ENCODE data around the gene TMEM120A. TPM values are rescaled to one million over a fixed set of nuclear protein-coding genes. Genes with fewer than 3 reads are reported as not detected.
"Not testable (repeated sequence)": the region's sequence is repeated elsewhere in the genome, so short reads cannot be mapped to it uniquely, and the experiment has no call there.

The TMEM120A gene
- total and polyA plus RNA-seq, 2 experiments from 2014 or later: 12.7 to 22.3 TPM

GRCh38 chr7:76008156-76008687 is 13.8 kb upstream of the TMEM120A start (continued):
- no peak for TF ChIP-seq ZNF462 (CRISPR knock-in tag; IDR thresholded peaks at IDR 0.05)

- H2AFZ ChIP-seq; H3K79me2 ChIP-seq (replicated peaks; ENCODE audit: insufficient read depth); H3K4me1 ChIP-seq (ENCODE audit: insufficient read depth); H3K4me1 Mint-ChIP-seq; H3K27ac Mint-ChIP-seq; H3K27me3 Mint-ChIP-seq (ENCODE audit: insufficient read depth, low read depth, poor library complexity); ATAC-seq; H4K20me1 ChIP-seq (replicated peaks; ENCODE audit: insufficient read depth); H3K9me2 ChIP-seq (ENCODE audit: insufficient read depth); DNase-seq (ENCODE audit: low spot score); H3K36me3 ChIP-seq (ENCODE audit: insufficient read depth); H3K36me3 Mint-ChIP-seq (ENCODE audit: low read depth); H3K4me2 ChIP-seq; H3K4me3 Mint-ChIP-seq; H3K27ac ChIP-seq (ENCODE audit: low read depth); H3F3A ChIP-seq (replicated peaks; ENCODE audit: low read depth); H3K27me3 ChIP-seq (ENCODE audit: insufficient read depth); H3K4me3 ChIP-seq; H3K9me3 Mint-ChIP-seq: not testable (repeated sequence)
These were observed 10.6 kb upstream of the TMEM120A start for GRCh38 chr7:76005004-76005403.

GRCh38 chr7:76003351-76003750 is 9.0 kb upstream of the TMEM120A start:
- Mint-ChIP-seq H3K27ac (no peak overlapping the region), H3K4me3 (no peak overlapping the region), H3K9me3 (no peaks in the 10 kb centered on the region; the same call in 1 of the 3 replicates), H3K4me1 (no peaks in the 10 kb centered on the region), H3K27me3 (ENCODE audit: insufficient read depth, low read depth, poor library complexity) (no peaks in the 10 kb centered on the region), H3K36me3 (ENCODE audit: low read depth) (peaks cover 8% of the 10 kb centered on the region)
- Histone ChIP-seq H3K4me3 (no peak overlapping the region), H3K79me2 (replicated peaks; ENCODE audit: insufficient read depth) (no peaks in the 10 kb centered on the region), H3K4me1 (ENCODE audit: insufficient read depth) (no peaks in the 10 kb centered on the region), H3K27ac (ENCODE audit: low read depth) (no peak overlapping the region), H3K36me3 (ENCODE audit: insufficient read depth) (no peaks in the 10 kb centered on the region; the same call in 1 of the 2 replicates), H4K20me1 (replicated peaks; ENCODE audit: insufficient read depth) (no peaks in the 10 kb centered on the region; the same call in 1 of the 2 replicates), H3K9me2 (ENCODE audit: insufficient read depth) (no peaks in the 10 kb centered on the region), H3K27me3 (ENCODE audit: insufficient read depth) (no peaks in the 10 kb centered on the region), H3F3A (replicated peaks; ENCODE audit: low read depth) (no peaks in the 10 kb centered on the region), H2AFZ (no peak overlapping the region), H3K4me2 (no peak overlapping the region)
- TF ChIP-seq EZH2phosphoT487 (IDR thresholded peaks at IDR 0.05; ENCODE audit: unreplicated experiment): no peak
- TF ChIP-seq ZNF114 (CRISPR knock-in tag; IDR thresholded peaks at IDR 0.05): no peak
- no peak for TF ChIP-seq REST (IDR thresholded peaks at IDR 0.05; ENCODE audit: unreplicated experiment)
- no peak for TF ChIP-seq ZNF331 (CRISPR knock-in tag; IDR thresholded peaks at IDR 0.05; ENCODE audit: low read depth)
- TF ChIP-seq ETS1 (IDR thresholded peaks at IDR 0.05): no peak
- no peak for ATAC-seq
- DNase-seq (ENCODE audit: low spot score): no peak

All from GM23338 (cell line).